PC-3 (cell line): ENCODE measurements around the gene PCBP2. TPM values are rescaled to one million over a fixed set of nuclear protein-coding genes. Genes with fewer than 3 reads are reported as not detected.

Source experiments
- ATAC-seq: fragments of 200-7000 bp; cut with Tn5 transposase; 2 replicates; pipeline ENCODE4 v1.9.1; 2020; ENCODE audit warnings: mild to moderate bottlenecking, moderate library complexity
- BruUV-seq: library from RNA; stranded (reverse); fragments of 400-500 nt; replicated peaks from 2 replicates; lab custom pipeline; 2021; lab: Mats Ljungman, UMichigan
- CTCF ChIA-PET: fragments of 300-600 bp; sonication (Branson Sonifier 250); formaldehyde crosslinking; loops from one replicate; lab custom pipeline; 2022; ENCODE audit warnings: antibody characterized with exemption; lab: Charles Lee
- POLR2A ChIA-PET: fragments of 300-600 bp; sonication (Branson Sonifier 250); formaldehyde crosslinking; loops from one replicate; lab custom pipeline; 2022; ENCODE audit warnings: antibody characterized with exemption; ENCODE audit not compliant: unreplicated experiment; lab: Charles Lee
- DNase-seq: peaks from one replicate; pipeline ENCODE4 v3.0.0-alpha.2; 2015
- H2AFZ ChIP-seq: fragments of 300-600 bp; sonication (generic); 2 replicates; pipeline ENCODE4 v1.6.0; 2016; ENCODE audit warnings: antibody characterized with exemption, low read length
- H3F3A ChIP-seq: fragments of 300-600 bp; sonication (generic); one replicate; pipeline ENCODE4 v1.6.0; 2017; ENCODE audit warnings: antibody characterized with exemption, low read length, control low read depth, mild to moderate bottlenecking; ENCODE audit not compliant: unreplicated experiment
- H3K27ac ChIP-seq: fragments of 300-600 bp; sonication (generic); 2 replicates; pipeline ENCODE4 v1.5.1; 2016; ENCODE audit warnings: mild to moderate bottlenecking, low read length
- H3K27me3 ChIP-seq: fragments of 300-600 bp; sonication (generic); 2 replicates; pipeline ENCODE4 v1.6.1; 2016; ENCODE audit warnings: low read length, mixed read lengths
- H3K36me3 ChIP-seq: fragments of 300-600 bp; sonication (generic); 2 replicates; pipeline ENCODE4 v1.6.1; 2016; ENCODE audit warnings: low read depth, mixed run types, low read length, mixed read lengths
- H3K4me1 ChIP-seq: fragments of 300-600 bp; sonication (generic); 2 replicates; pipeline ENCODE4 v1.5.1; 2016; ENCODE audit warnings: low read length; ENCODE audit not compliant: insufficient read depth
- H3K4me2 ChIP-seq: fragments of 300-600 bp; sonication (generic); 2 replicates; pipeline ENCODE4 v1.6.0; 2016; ENCODE audit warnings: low read length
- H3K4me3 ChIP-seq: fragments of 300-600 bp; sonication (generic); 2 replicates; pipeline ENCODE4 v1.5.1; 2016; ENCODE audit warnings: mild to moderate bottlenecking, low read length, mixed read lengths
- H3K79me2 ChIP-seq: fragments of 300-600 bp; sonication (generic); 2 replicates; pipeline ENCODE4 v1.6.1; 2017; ENCODE audit warnings: low read length, mixed read lengths
- H3K9ac ChIP-seq: fragments of 300-600 bp; sonication (generic); 2 replicates; pipeline ENCODE4 v1.6.0; 2016; ENCODE audit warnings: mild to moderate bottlenecking, low read length
- H3K9me2 ChIP-seq: fragments of 300-600 bp; sonication (generic); replicated peaks from 2 replicates; pipeline ENCODE4 v1.6.1; 2016; ENCODE audit warnings: mixed run types, low read length, mixed read lengths
- H3K9me3 ChIP-seq: fragments of 300-600 bp; sonication (generic); 2 replicates; pipeline ENCODE4 v1.6.1; 2016; ENCODE audit warnings: low read length, mixed read lengths
- H4K20me1 ChIP-seq: fragments of 300-600 bp; sonication (generic); 2 replicates; pipeline ENCODE4 v1.6.1; 2016; ENCODE audit warnings: low read length, mixed read lengths
- EZH2 ChIP-seq: fragments of 300-600 bp; sonication (generic); IDR thresholded peaks from one replicate; pipeline ENCODE4 v1.6.1; 2017; ENCODE audit warnings: antibody characterized with exemption, mild to moderate bottlenecking, low read length; ENCODE audit not compliant: unreplicated experiment
- EZH2phosphoT487 ChIP-seq: fragments of 300-600 bp; sonication (generic); IDR thresholded peaks from 2 replicates; pipeline ENCODE4 v1.6.1; 2018; ENCODE audit warnings: mild to moderate bottlenecking, antibody characterized with exemption, low read length, borderline replicate concordance
- intact Hi-C: fragments of 100-400 bp; cut with micrococcal nuclease; formaldehyde crosslinking; loops from 2 replicates; pipeline ENCODE4 v1.9.0; 2023
- total RNA-seq: library from RNA; depleted of rRNA; stranded (reverse); fragments of >200 nt; gene quantifications from 2 replicates; pipeline ENCODE4 v1.2.3, GENCODE V29; 2014
- TF ChIP-seq, protein P1 (sequence below): fragments of 300-600 bp; sonication (generic); conservative IDR thresholded peaks from 2 replicates; pipeline ENCODE4 v1.5.1; 2017; ENCODE audit warnings: antibody characterized with exemption, low read depth, mild to moderate bottlenecking, low read length

The PCBP2 gene
- total RNA-seq, 1 experiment from 2014 or later: 204 TPM

GRCh38 chr12:53492830-53493609 lies 41.1 kb downstream of the PCBP2 start:
- Histone ChIP-seq H3K4me1 (peaks cover 7% of the 10 kb centered on the region; the same call in 1 of the 2 replicates), H3K27ac (no peak overlapping the region), H3K36me3 (no peaks in the 10 kb centered on the region), H3K9ac (peak overlapping the region; percentile 35), H4K20me1 (no peaks in the 10 kb centered on the region), H3K4me2 (peak overlapping the region; percentile 84), H3K9me3 (no peaks in the 10 kb centered on the region), H3F3A (no peaks in the 10 kb centered on the region), H2AFZ (peak overlapping the region; percentile 90), H3K9me2 (no peaks in the 10 kb centered on the region), H3K79me2 (no peaks in the 10 kb centered on the region), H3K27me3 (no peaks in the 10 kb centered on the region), H3K4me3 (peak overlapping the region; percentile 65)
- intact Hi-C loops: no loop called here
- TF ChIP-seq, protein P1, sequence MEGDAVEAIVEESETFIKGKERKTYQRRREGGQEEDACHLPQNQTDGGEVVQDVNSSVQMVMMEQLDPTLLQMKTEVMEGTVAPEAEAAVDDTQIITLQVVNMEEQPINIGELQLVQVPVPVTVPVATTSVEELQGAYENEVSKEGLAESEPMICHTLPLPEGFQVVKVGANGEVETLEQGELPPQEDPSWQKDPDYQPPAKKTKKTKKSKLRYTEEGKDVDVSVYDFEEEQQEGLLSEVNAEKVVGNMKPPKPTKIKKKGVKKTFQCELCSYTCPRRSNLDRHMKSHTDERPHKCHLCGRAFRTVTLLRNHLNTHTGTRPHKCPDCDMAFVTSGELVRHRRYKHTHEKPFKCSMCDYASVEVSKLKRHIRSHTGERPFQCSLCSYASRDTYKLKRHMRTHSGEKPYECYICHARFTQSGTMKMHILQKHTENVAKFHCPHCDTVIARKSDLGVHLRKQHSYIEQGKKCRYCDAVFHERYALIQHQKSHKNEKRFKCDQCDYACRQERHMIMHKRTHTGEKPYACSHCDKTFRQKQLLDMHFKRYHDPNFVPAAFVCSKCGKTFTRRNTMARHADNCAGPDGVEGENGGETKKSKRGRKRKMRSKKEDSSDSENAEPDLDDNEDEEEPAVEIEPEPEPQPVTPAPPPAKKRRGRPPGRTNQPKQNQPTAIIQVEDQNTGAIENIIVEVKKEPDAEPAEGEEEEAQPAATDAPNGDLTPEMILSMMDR: no peak
- no peak for TF ChIP-seq EZH2phosphoT487
- no peak for TF ChIP-seq EZH2
- DNase-seq (peak; percentile 88), ATAC-seq (peak; percentile 94)
- CTCF ChIA-PET: no interaction called here
- POLR2A ChIA-PET: interaction anchor here (0.6 to 0.7 kb wide), 2 partner anchors 14 to 16 kb away, joined by 8 to 10 read pairs; no protein-coding TSS in a partner anchor
- no TSS peak for BruUV-seq

GRCh38 chr12:53493610-53494391 lies 41.9 kb downstream of the PCBP2 start:
- CTCF ChIA-PET: no interaction called here

More at GRCh38 chr12:53493610-53494391, 41.9 kb downstream of the PCBP2 start:
- Histone ChIP-seq H3K9me3 (no peaks in the 10 kb centered on the region), H3K79me2 (no peaks in the 10 kb centered on the region), H4K20me1 (no peaks in the 10 kb centered on the region), H3K36me3 (no peaks in the 10 kb centered on the region), H3F3A (no peaks in the 10 kb centered on the region), H3K4me3 (peak overlapping the region; percentile 65), H3K27ac (no peak overlapping the region), H3K27me3 (no peaks in the 10 kb centered on the region), H3K9me2 (no peaks in the 10 kb centered on the region), H3K4me2 (peak overlapping the region; percentile 84), H2AFZ (peak overlapping the region; percentile 90), H3K4me1 (peaks cover 7% of the 10 kb centered on the region; the same call in 1 of the 2 replicates), H3K9ac (peak overlapping the region; percentile 35)
- TF ChIP-seq EZH2: no peak
- no peak for TF ChIP-seq EZH2phosphoT487
- TF ChIP-seq, protein P1: no peak
- POLR2A ChIA-PET: interaction anchor here (0.6 kb wide), 2 partner anchors 15 to 557 kb away, joined by 5 to 8 read pairs; no protein-coding TSS in a partner anchor
- intact Hi-C loops: no loop called here
- TSS peak; percentile 84 for BruUV-seq
- DNase-seq (no peak), ATAC-seq (peak; percentile 6)
